Karpas-422 (cell line): ENCODE data around the gene NUP210L. TPM values are rescaled to one million over a fixed set of nuclear protein-coding genes. Genes with fewer than 3 reads are reported as not detected.
A peak's percentile ranks its signal among the peaks of the same experiment; 100 is the strongest.
"Not testable (repeated sequence)": the region's sequence is repeated elsewhere in the genome, so short reads cannot be mapped to it uniquely, and the experiment has no call there.

Experiments used
- DNase-seq: peaks from one replicate; pipeline ENCODE4 v3.0.0-alpha.2; 2015
- H2AFZ ChIP-seq: fragments of 200-600 bp; sonication (generic); 2 replicates; pipeline ENCODE4 v1.6.1; 2014; ENCODE audit warnings: antibody characterized with exemption, low read length, mixed read lengths
- H3K27ac ChIP-seq: fragments of 200-600 bp; sonication (generic); 2 replicates; pipeline ENCODE4 v1.5.1; 2014; ENCODE audit warnings: mild to moderate bottlenecking, low read length, moderate library complexity
- H3K27me3 ChIP-seq: fragments of 200-600 bp; sonication (generic); 2 replicates; pipeline ENCODE4 v1.6.1; 2014; ENCODE audit warnings: low read length, mixed read lengths
- H3K36me3 ChIP-seq: fragments of 200-600 bp; sonication (generic); 2 replicates; pipeline ENCODE4 v1.6.1; 2014; ENCODE audit warnings: low read length, mixed read lengths; ENCODE audit not compliant: insufficient read depth
- H3K4me1 ChIP-seq: fragments of 200-600 bp; sonication (generic); 2 replicates; pipeline ENCODE4 v1.6.1; 2014; ENCODE audit warnings: mild to moderate bottlenecking, low read length, mixed read lengths
- H3K4me2 ChIP-seq: fragments of 200-600 bp; sonication (generic); 2 replicates; pipeline ENCODE4 v1.6.1; 2014; ENCODE audit warnings: low read length, low read depth, mild to moderate bottlenecking; ENCODE audit not compliant: poor library complexity, severe bottlenecking
- H3K4me3 ChIP-seq: fragments of 200-600 bp; sonication (generic); 2 replicates; pipeline ENCODE4 v1.5.1; 2014; ENCODE audit warnings: mild to moderate bottlenecking, antibody characterized with exemption, low read length, mixed read lengths
- H3K79me2 ChIP-seq: fragments of 200-600 bp; sonication (generic); 2 replicates; pipeline ENCODE4 v1.6.1; 2014; ENCODE audit warnings: mild to moderate bottlenecking, low read length, mixed read lengths
- H3K9ac ChIP-seq: fragments of 200-600 bp; sonication (generic); 2 replicates; pipeline ENCODE4 v1.6.0; 2014; ENCODE audit warnings: low read length
- H3K9me2 ChIP-seq: fragments of 200-600 bp; sonication (generic), shearing (Covaris generic); replicated peaks from 2 replicates; pipeline ENCODE4 v1.6.0; 2014; ENCODE audit warnings: mild to moderate bottlenecking, low read length, moderate library complexity; ENCODE audit not compliant: insufficient read depth
- H3K9me3 ChIP-seq: fragments of 300-700, 200-600 bp; sonication (generic); 2 replicates; pipeline ENCODE4 v1.6.1; 2014; ENCODE audit warnings: low read length, mixed read lengths
- H4K20me1 ChIP-seq: fragments of 200-600 bp; sonication (generic); 2 replicates; pipeline ENCODE4 v1.6.1; 2014; ENCODE audit warnings: mild to moderate bottlenecking, antibody characterized with exemption, low read length, low read depth; ENCODE audit not compliant: insufficient read depth
- total RNA-seq: library from RNA; depleted of rRNA; stranded (reverse); fragments of >200 nt; shearing (Covaris generic); gene quantifications from 2 replicates; pipeline ENCODE4 v1.2.3, GENCODE V29; 2014; ENCODE audit warnings: low replicate concordance

The NUP210L gene
- total RNA-seq, 1 experiment from 2014 or later = not detected

DNA sequence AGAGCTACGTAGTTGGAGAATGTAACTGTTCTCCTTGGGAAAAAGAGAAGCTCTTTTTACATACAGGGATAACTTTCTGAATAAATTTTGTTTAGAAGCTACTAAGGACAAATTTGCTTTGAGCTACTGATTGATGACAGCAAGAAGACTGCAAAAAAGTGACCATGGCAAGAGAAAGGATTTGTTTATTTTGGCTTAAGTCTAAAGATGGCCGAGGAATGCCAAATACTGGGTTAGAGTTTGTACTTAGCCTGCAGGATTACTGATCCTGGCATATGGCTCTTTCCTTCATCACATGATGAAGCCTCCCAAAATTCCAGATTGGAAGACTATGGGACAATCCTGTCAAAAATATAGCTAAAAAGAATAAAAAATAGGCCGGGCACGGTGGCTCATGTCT lies 135.6 kb downstream of the NUP210L start:
- Histone ChIP-seq H4K20me1 (no peaks in the 10 kb centered on the region), H3K9me3 (no peaks in the 10 kb centered on the region), H3K9ac (no peak overlapping the region), H3K27me3 (no peaks in the 10 kb centered on the region), H3K4me3 (no peak overlapping the region), H3K79me2 (no peaks in the 10 kb centered on the region), H3K27ac (no peak overlapping the region), H2AFZ (no peak overlapping the region), H3K36me3 (no peaks in the 10 kb centered on the region), H3K9me2 (no peaks in the 10 kb centered on the region), H3K4me2 (no peak overlapping the region), H3K4me1 (no peaks in the 10 kb centered on the region)
- no peak for DNase-seq

DNA sequence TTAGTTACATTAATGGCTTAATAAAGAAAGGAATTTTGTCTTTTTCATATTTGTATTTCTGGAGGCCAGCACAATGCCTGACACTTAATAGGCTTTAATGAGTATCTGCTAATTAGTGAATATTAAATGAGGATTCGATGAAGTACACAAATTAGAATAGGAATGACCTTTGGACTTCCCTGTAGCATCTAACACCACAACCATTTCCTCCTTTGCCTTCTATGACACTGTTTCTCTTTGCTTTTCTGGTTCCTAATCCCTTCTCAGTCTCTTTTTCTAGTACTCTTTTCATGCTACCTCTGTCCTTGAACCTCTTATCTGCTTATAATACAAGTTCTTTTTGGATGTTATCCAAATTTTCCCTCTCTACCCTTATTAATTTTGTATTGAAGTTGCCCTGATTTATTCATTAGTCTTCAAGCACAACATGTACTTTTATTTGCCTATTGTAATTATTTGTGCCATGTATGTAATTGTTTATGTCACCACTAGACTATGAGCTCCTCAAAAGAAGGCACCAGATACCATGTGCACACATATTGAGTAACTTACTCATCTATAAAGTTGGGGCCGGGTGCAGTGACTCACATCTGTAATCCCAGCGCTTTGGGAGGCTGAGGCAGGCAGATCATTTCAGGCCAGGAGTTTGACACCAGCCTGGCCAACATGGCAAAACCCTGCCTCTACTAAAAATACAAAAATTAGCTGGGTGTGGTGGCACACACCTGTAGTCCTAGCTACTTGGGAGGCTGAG lies 140.5 kb downstream of the NUP210L start:
- H3K79me2 ChIP-seq = no peaks in the 10 kb centered on the region
- no peaks in the 10 kb centered on the region for H4K20me1 ChIP-seq
- H2AFZ ChIP-seq = no peak overlapping the region
- H3K9me2 ChIP-seq = no peaks in the 10 kb centered on the region
- H3K4me3 ChIP-seq = no peak overlapping the region
- no peak overlapping the region for H3K9ac ChIP-seq
- H3K4me1 ChIP-seq = no peaks in the 10 kb centered on the region
- H3K4me2 ChIP-seq = no peak overlapping the region
- no peak for DNase-seq
- H3K27me3 ChIP-seq = no peaks in the 10 kb centered on the region
- no peaks in the 10 kb centered on the region for H3K9me3 ChIP-seq
- H3K36me3 ChIP-seq = no peaks in the 10 kb centered on the region
- no peak overlapping the region for H3K27ac ChIP-seq

- not testable (repeated sequence) for H3K27ac ChIP-seq, DNase-seq, H4K20me1 ChIP-seq, H3K36me3 ChIP-seq, H3K4me1 ChIP-seq, H3K9me3 ChIP-seq, H2AFZ ChIP-seq, H3K9ac ChIP-seq, H3K79me2 ChIP-seq, H3K9me2 ChIP-seq, H3K27me3 ChIP-seq, H3K4me2 ChIP-seq, H3K4me3 ChIP-seq
Measured at GRCh38 chr1:154012543-154012942, 142.3 kb downstream of the NUP210L start.

DNA sequence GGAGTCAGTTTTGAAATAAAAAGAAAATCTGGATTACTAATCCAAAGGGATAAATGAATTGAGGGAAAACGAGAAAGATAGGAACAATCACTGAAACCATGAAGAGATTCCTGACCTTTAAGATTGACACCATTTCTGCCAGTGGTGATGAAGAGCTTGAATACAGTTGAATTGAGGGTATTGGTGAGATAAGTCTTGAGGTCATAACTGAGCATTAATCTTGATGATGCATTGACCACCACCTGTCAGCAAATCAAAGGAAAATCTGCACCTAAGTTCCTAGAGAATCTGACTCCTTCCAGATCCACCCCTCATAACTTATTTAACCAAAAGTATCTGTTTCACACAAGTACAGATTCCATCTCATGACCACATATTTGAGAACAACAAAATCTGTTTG lies 142.7 kb downstream of the NUP210L start:
- Histone ChIP-seq H3K79me2 (no peaks in the 10 kb centered on the region), H4K20me1 (no peaks in the 10 kb centered on the region), H3K9me3 (no peaks in the 10 kb centered on the region), H3K9ac (no peak overlapping the region), H3K27ac (no peak overlapping the region), H2AFZ (no peak overlapping the region), H3K4me2 (no peak overlapping the region), H3K4me1 (no peaks in the 10 kb centered on the region), H3K9me2 (no peaks in the 10 kb centered on the region), H3K27me3 (no peaks in the 10 kb centered on the region), H3K36me3 (no peaks in the 10 kb centered on the region), H3K4me3 (no peak overlapping the region)
- no peak for DNase-seq

DNA sequence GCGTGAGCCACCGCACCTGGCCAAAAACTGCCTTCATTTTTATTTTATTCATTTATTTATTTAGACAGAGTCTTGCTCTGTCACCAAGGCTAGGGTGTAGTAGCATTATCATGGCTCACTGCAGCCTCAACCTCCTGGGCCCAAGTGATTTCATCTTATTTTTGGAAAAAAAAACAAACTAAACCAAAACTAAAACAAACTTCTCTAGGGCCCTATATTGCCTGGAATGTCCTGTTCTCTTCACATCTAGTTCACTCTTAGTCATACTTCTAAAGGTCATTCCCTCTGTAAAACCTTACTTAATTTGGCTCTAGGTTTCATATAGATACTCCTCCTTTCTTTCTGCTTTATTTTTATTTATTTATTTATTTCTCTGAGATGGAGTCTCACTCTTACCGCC lies 148.7 kb downstream of the NUP210L start:
- Histone ChIP-seq H3K4me3 (no peak overlapping the region), H3K36me3 (no peaks in the 10 kb centered on the region), H3K27ac (no peak overlapping the region), H3K9me3 (no peaks in the 10 kb centered on the region), H3K4me2 (no peak overlapping the region), H3K79me2 (no peaks in the 10 kb centered on the region), H2AFZ (no peak overlapping the region), H3K4me1 (no peaks in the 10 kb centered on the region), H3K27me3 (no peaks in the 10 kb centered on the region), H4K20me1 (no peaks in the 10 kb centered on the region), H3K9ac (no peak overlapping the region), H3K9me2 (no peaks in the 10 kb centered on the region)
- DNase-seq = no peak

GRCh38 chr1:154000420-154000819 lies 154.5 kb downstream of the NUP210L start:
- Histone ChIP-seq H3K36me3 (no peaks in the 10 kb centered on the region), H2AFZ (no peak overlapping the region), H4K20me1 (no peaks in the 10 kb centered on the region), H3K4me3 (no peak overlapping the region), H3K9ac (no peak overlapping the region), H3K27ac (no peak overlapping the region), H3K79me2 (no peaks in the 10 kb centered on the region), H3K9me3 (no peaks in the 10 kb centered on the region), H3K4me2 (no peak overlapping the region), H3K4me1 (no peaks in the 10 kb centered on the region), H3K27me3 (no peaks in the 10 kb centered on the region), H3K9me2 (no peaks in the 10 kb centered on the region)
- DNase-seq = no peak

DNA sequence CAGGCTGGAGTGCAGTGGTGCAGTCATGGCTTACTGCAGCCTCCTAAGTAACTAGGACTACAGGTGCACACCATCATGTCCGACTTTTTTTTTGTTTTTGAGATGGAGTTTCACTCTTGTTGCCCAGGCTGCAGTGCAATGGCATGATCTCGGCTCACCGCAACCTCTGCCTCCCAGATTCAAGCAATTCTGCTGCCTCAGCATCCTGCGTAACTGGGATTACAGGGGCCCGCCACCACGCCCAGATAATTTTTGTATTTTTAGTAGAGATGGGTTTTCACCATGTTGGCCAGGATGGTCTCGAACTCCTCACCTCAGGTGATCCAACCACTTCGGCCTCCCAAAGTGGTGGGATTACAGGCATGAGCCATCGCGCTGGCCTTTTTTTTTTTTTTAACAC lies 158.0 kb downstream of the NUP210L start:
- H2AFZ ChIP-seq, H3K4me3 ChIP-seq, H3K4me1 ChIP-seq, H3K9ac ChIP-seq, H3K4me2 ChIP-seq, DNase-seq, H3K9me2 ChIP-seq, H3K9me3 ChIP-seq, H3K79me2 ChIP-seq, H4K20me1 ChIP-seq, H3K27ac ChIP-seq, H3K27me3 ChIP-seq: not testable (repeated sequence)
- peaks cover 11% of the 10 kb centered on the region for H3K36me3 ChIP-seq

- DNase-seq = peak; percentile 49
- Histone ChIP-seq H3K4me1 (peaks cover 16% of the 10 kb centered on the region), H3K4me2 (no peak overlapping the region), H3K36me3 (peaks cover 22% of the 10 kb centered on the region), H3K27me3 (no peaks in the 10 kb centered on the region), H3K9ac (no peak overlapping the region), H3K4me3 (no peak overlapping the region), H3K9me2 (no peaks in the 10 kb centered on the region), H3K79me2 (peaks cover 15% of the 10 kb centered on the region), H2AFZ (no peak overlapping the region), H4K20me1 (peaks cover 13% of the 10 kb centered on the region), H3K9me3 (no peaks in the 10 kb centered on the region), H3K27ac (no peak overlapping the region)
Measured at GRCh38 chr1:153995640-153996039, 159.2 kb downstream of the NUP210L start.
